H9 (cell line): ENCODE data around the gene MRAP. TPM values are rescaled to one million over a fixed set of nuclear protein-coding genes. Genes with fewer than 3 reads are reported as not detected.

Source experiments
- DNase-seq: peaks from one replicate; pipeline ENCODE4 v3.0.0-alpha.2; 2017
- H2AFZ ChIP-seq: one replicate; pipeline ENCODE4 v1.6.1; 2013; ENCODE audit warnings: mild to moderate bottlenecking, low read length, control low read depth, moderate library complexity
- H2AK5ac ChIP-seq: 2 replicates; pipeline ENCODE4 v1.6.1; 2013; ENCODE audit warnings: low read length, control low read depth, mixed read lengths; ENCODE audit not compliant: insufficient read length
- H2BK120ac ChIP-seq: one replicate; pipeline ENCODE4 v1.6.1; 2013; ENCODE audit warnings: low read depth, mild to moderate bottlenecking, low read length, control low read depth, inconsistent platforms; ENCODE audit not compliant: poor library complexity, severe bottlenecking
- H2BK12ac ChIP-seq: 2 replicates; pipeline ENCODE4 v1.6.1; 2013; ENCODE audit warnings: low read length, control low read depth, mixed read lengths, low read depth; ENCODE audit not compliant: insufficient read length
- H2BK15ac ChIP-seq: 2 replicates; pipeline ENCODE4 v1.6.1; 2013; ENCODE audit warnings: low read depth, low read length, control low read depth
- H2BK20ac ChIP-seq: one replicate; pipeline ENCODE4 v1.6.1; 2013; ENCODE audit warnings: low read depth, mild to moderate bottlenecking, low read length, control low read depth, inconsistent platforms; ENCODE audit not compliant: poor library complexity, severe bottlenecking
- H2BK5ac ChIP-seq: 2 replicates; pipeline ENCODE4 v1.6.1; 2013; ENCODE audit warnings: low read length, control low read depth, mixed read lengths; ENCODE audit not compliant: insufficient read length
- H3K14ac ChIP-seq: 2 replicates; pipeline ENCODE4 v1.6.1; 2013; ENCODE audit warnings: low read length, control low read depth; ENCODE audit not compliant: insufficient read depth
- H3K18ac ChIP-seq: 2 replicates; pipeline ENCODE4 v1.6.1; 2013; ENCODE audit warnings: low read depth, mild to moderate bottlenecking, mixed read lengths, low read length, control low read depth; ENCODE audit not compliant: insufficient read length
- H3K23ac ChIP-seq: 2 replicates; pipeline ENCODE4 v1.6.1; 2013; ENCODE audit warnings: low read length, control low read depth, mixed read lengths, low read depth; ENCODE audit not compliant: insufficient read length
- H3K23me2 ChIP-seq: 2 replicates; pipeline ENCODE4 v1.6.1; 2013; ENCODE audit warnings: low read depth, mild to moderate bottlenecking, mixed read lengths, low read length, control low read depth; ENCODE audit not compliant: insufficient read length, poor library complexity, severe bottlenecking
- H3K27ac ChIP-seq: 2 replicates; pipeline ENCODE4 v1.5.1; 2013; ENCODE audit warnings: low read length, control low read depth, mixed read lengths, low read depth; ENCODE audit not compliant: insufficient read length
- H3K27me3 ChIP-seq: 2 replicates; pipeline ENCODE4 v1.6.1; 2013; ENCODE audit warnings: low read length, control low read depth, inconsistent platforms; ENCODE audit not compliant: insufficient read depth
- H3K4ac ChIP-seq: 2 replicates; pipeline ENCODE4 v1.6.1; 2013; ENCODE audit warnings: low read depth, mild to moderate bottlenecking, control low read depth, inconsistent platforms, low read length, moderate library complexity
- H3K4me1 ChIP-seq: 2 replicates; pipeline ENCODE4 v1.6.1; 2013; ENCODE audit warnings: low read length, control low read depth, inconsistent platforms; ENCODE audit not compliant: insufficient read depth
- H3K4me2 ChIP-seq: 2 replicates; pipeline ENCODE4 v1.6.1; 2013; ENCODE audit warnings: low read length, control low read depth, mixed read lengths; ENCODE audit not compliant: insufficient read length, insufficient read depth
- H3K56ac ChIP-seq: 2 replicates; pipeline ENCODE4 v1.6.1; 2013; ENCODE audit warnings: low read depth, mild to moderate bottlenecking, mixed read lengths, low read length, control low read depth; ENCODE audit not compliant: insufficient read length
- H3K79me1 ChIP-seq: 2 replicates; pipeline ENCODE4 v1.6.1; 2013; ENCODE audit warnings: low read depth, mild to moderate bottlenecking, moderate library complexity, low read length, control low read depth, inconsistent platforms; ENCODE audit not compliant: insufficient read depth, poor library complexity, severe bottlenecking
- H3K79me2 ChIP-seq: 2 replicates; pipeline ENCODE4 v1.6.1; 2013; ENCODE audit warnings: low read length, control low read depth, inconsistent platforms; ENCODE audit not compliant: insufficient read depth
- H3K9ac ChIP-seq: 2 replicates; pipeline ENCODE4 v1.6.1; 2013; ENCODE audit warnings: low read length, control low read depth, mixed read lengths; ENCODE audit not compliant: insufficient read length; ENCODE audit errors: extremely low read depth
- H3K9me3 ChIP-seq: one replicate; pipeline ENCODE4 v1.6.1; 2013; ENCODE audit warnings: low read depth, low read length, inconsistent platforms; ENCODE audit not compliant: control insufficient read depth
- H3T11ph ChIP-seq: one replicate; pipeline ENCODE4 v1.6.1; 2013; ENCODE audit warnings: mild to moderate bottlenecking, low read length, control low read depth, inconsistent platforms
- H4K20me1 ChIP-seq: one replicate; pipeline ENCODE4 v1.6.1; 2013; ENCODE audit not compliant: control insufficient read depth, insufficient read length, insufficient read depth
- H4K5ac ChIP-seq: 2 replicates; pipeline ENCODE4 v1.6.1; 2013; ENCODE audit warnings: low read depth, mild to moderate bottlenecking, mixed read lengths, low read length, control low read depth; ENCODE audit not compliant: insufficient read length
- H4K8ac ChIP-seq: replicated peaks from 2 replicates; pipeline ENCODE4 v1.6.1; 2013; ENCODE audit warnings: low read length, control low read depth, mixed read lengths, low read depth; ENCODE audit not compliant: insufficient read length
- H4K91ac ChIP-seq: 2 replicates; pipeline ENCODE4 v1.6.1; 2013; ENCODE audit warnings: low read depth, mild to moderate bottlenecking, moderate library complexity, mixed read lengths, low read length, control low read depth; ENCODE audit not compliant: insufficient read length
- H3K27ac Mint-ChIP-seq, 3 experiments: 2 replicates in 2 of 3; 3 replicates in 1 of 3; pipeline ENCODE4 v1.8.0; 2020 to 2021; ENCODE audit warnings: mixed read lengths in 3 of 3, mild to moderate bottlenecking in 1 of 3, moderate library complexity in 1 of 3
- H3K27me3 Mint-ChIP-seq: 2 replicates; pipeline ENCODE4 v1.8.0; 2021; ENCODE audit warnings: low read depth, mild to moderate bottlenecking, moderate library complexity, mixed read lengths
- H3K36me3 Mint-ChIP-seq, 3 experiments: 2 replicates in 2 of 3; 3 replicates in 1 of 3; pipeline ENCODE4 v1.8.0; 2020 to 2021; ENCODE audit warnings: low read depth in 3 of 3, mixed read lengths in 3 of 3; ENCODE audit not compliant: insufficient read depth in 1 of 3
- H3K4me1 Mint-ChIP-seq, 2 experiments: 2 replicates each; pipeline ENCODE4 v1.8.0; 2020; ENCODE audit warnings: mixed read lengths in 2 of 2
- H3K4me3 Mint-ChIP-seq, 2 experiments: 2 replicates in 1 of 2; 3 replicates in 1 of 2; pipeline ENCODE4 v1.8.0; 2020 to 2021; ENCODE audit warnings: mild to moderate bottlenecking in 2 of 2, mixed read lengths in 2 of 2, moderate library complexity in 1 of 2
- H3K9me3 Mint-ChIP-seq, 2 experiments: 2 replicates in 1 of 2; 3 replicates in 1 of 2; pipeline ENCODE4 v1.8.0; 2020; ENCODE audit warnings: mild to moderate bottlenecking in 2 of 2, mixed read lengths in 2 of 2, moderate library complexity in 1 of 2
- CTCF ChIP-seq: fragments of 200-600 bp; sonication (generic); conservative IDR thresholded peaks from 3 replicates; pipeline ENCODE4 v1.8.0; 2021; ENCODE audit warnings: antibody characterized with exemption, mild to moderate bottlenecking
- WGBS: extraction: QIAGEN DNeasy Blood & Tissue Kit; methylation state at CpG from one replicate; pipeline ENCODE4 v1.1.7; 2013; ENCODE audit warnings: missing lambda C conversion rate, low lambda C conversion rate, mixed read lengths; ENCODE audit not compliant: insufficient read length; ENCODE audit errors: extremely low coverage; 5-methylcytosine and 5-hydroxymethylcytosine counted together
- total RNA-seq: library from RNA; stranded (reverse); gene quantifications from 2 replicates; pipeline ENCODE4 v1.2.1, GENCODE V29; 2021

Gene MRAP
- total RNA-seq, 1 experiment from 2014 or later = not detected

GRCh38 chr21:32333953-32334673 is 35.5 kb downstream of the MRAP start:
- no peaks in the 10 kb centered on the region for H3K27me3 Mint-ChIP-seq
- Histone ChIP-seq H3K4me1 (no peaks in the 10 kb centered on the region), H3K9me3 (no peaks in the 10 kb centered on the region), H2BK20ac (no peak overlapping the region), H4K5ac (no peak overlapping the region), H3K4me2 (no peak overlapping the region), H3K14ac (no peak overlapping the region), H3K23ac (no peak overlapping the region), H3K79me2 (no peaks in the 10 kb centered on the region), H3K56ac (no peak overlapping the region), H2AFZ (no peak overlapping the region), H3T11ph (no peak overlapping the region), H2AK5ac (no peak overlapping the region), H2BK120ac (no peak overlapping the region), H3K4ac (no peak overlapping the region), H2BK12ac (no peak overlapping the region), H2BK15ac (no peak overlapping the region), H3K18ac (no peak overlapping the region), H3K23me2 (no peaks in the 10 kb centered on the region), H3K79me1 (no peaks in the 10 kb centered on the region), H4K8ac (no peak overlapping the region), H2BK5ac (no peak overlapping the region), H3K27me3 (no peaks in the 10 kb centered on the region), H4K91ac (no peak overlapping the region), H4K20me1 (no peaks in the 10 kb centered on the region), H3K27ac (no peak overlapping the region), H3K9ac (no peak overlapping the region)
- no CpG with 5 or more reads among the region's 19 CpGs for WGBS
- no peak overlapping the region for H3K4me3 Mint-ChIP-seq
- no peak for TF ChIP-seq CTCF
- H3K4me1 Mint-ChIP-seq = peaks cover 28 to 31% of the 10 kb centered on the region in 2 experiments
- peaks cover 47 to 93% (median 87%) of the 10 kb centered on the region in 3 experiments; a peak in 6 of 7 replicates for H3K36me3 Mint-ChIP-seq
- no peak overlapping the region for H3K27ac Mint-ChIP-seq
- peak; percentile 6 for DNase-seq
- H3K9me3 Mint-ChIP-seq = no peaks in the 10 kb centered on the region
